Skeletal muscle tissue (tissue), 4 donors: ENCODE results near the gene TYSND1. TPM values are rescaled to one million over a fixed set of nuclear protein-coding genes. Genes with fewer than 3 reads are reported as not detected.

ENCODE experiments used
- H3K27ac ChIP-seq: one replicate; pipeline ENCODE4 v1.7.0; 2013; ENCODE audit warnings: mild to moderate bottlenecking, low read depth, low read length, inconsistent platforms
- H3K27me3 ChIP-seq, 3 donors: one replicate each; pipeline ENCODE4 v1.7.0; 2013; ENCODE audit warnings: low read length in 3 of 3; ENCODE audit not compliant: control insufficient read depth in 3 of 3, insufficient read depth in 3 of 3
- H3K36me3 ChIP-seq, 3 donors: one replicate each; pipeline ENCODE4 v1.7.0; 2013; ENCODE audit warnings: low read length in 3 of 3; ENCODE audit not compliant: control insufficient read depth in 3 of 3, insufficient read depth in 3 of 3
- H3K4me1 ChIP-seq, 3 donors: one replicate each; pipeline ENCODE4 v1.7.0; 2013; ENCODE audit warnings: low read length in 3 of 3, mild to moderate bottlenecking in 3 of 3; ENCODE audit not compliant: control insufficient read depth in 3 of 3, insufficient read depth in 3 of 3
- H3K4me3 ChIP-seq, 3 donors: one replicate each; pipeline ENCODE4 v1.7.0; 2013; ENCODE audit warnings: low read length in 3 of 3
- H3K9ac ChIP-seq, 3 donors: one replicate each; pipeline ENCODE4 v1.7.0; 2013; ENCODE audit warnings: low read length in 3 of 3, mild to moderate bottlenecking in 3 of 3, moderate library complexity in 2 of 3, low read depth in 1 of 3
- H3K9me3 ChIP-seq, 3 donors: one replicate each; pipeline ENCODE4 v1.7.0; 2013; ENCODE audit warnings: low read length in 3 of 3; ENCODE audit not compliant: control insufficient read depth in 3 of 3
- total RNA-seq: library from RNA; depleted of rRNA; stranded (reverse); fragments of >200 nt; gene quantifications from one replicate; pipeline ENCODE4 v1.2.3, GENCODE V29; 2014
- donor health status: Osteomylitis.

Gene TYSND1
- total RNA-seq, 1 donor from 2014 or later = 4.7 TPM

DNA sequence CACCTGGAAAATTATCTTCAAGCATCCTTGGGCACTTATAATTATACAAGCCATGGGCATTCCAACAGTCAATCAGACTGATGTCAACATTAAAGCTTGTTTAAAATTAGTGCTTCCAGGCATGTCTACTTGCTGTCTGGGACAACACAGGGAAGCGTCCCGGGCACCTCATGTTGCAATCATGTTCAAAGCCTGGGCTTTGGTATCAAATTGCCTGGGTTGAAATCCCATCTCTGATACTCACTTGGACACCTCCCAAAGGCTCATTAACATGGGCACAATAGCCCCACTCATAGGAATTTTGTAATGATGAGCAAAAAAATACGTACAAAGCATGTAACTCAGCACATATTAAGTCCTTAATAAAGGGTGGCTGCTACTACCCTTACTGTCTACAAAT lies 28.3 kb downstream of the TYSND1 start:
- no peak overlapping the region for H3K4me3 ChIP-seq
- no peak overlapping the region for H3K9ac ChIP-seq
- H3K27me3 ChIP-seq = no peaks in the 10 kb centered on the region
- H3K9me3 ChIP-seq = no peaks in the 10 kb centered on the region
- H3K4me1 ChIP-seq = peaks cover 0 to 14% (median 14%) of the 10 kb centered on the region in 3 donors
- no peak overlapping the region for H3K27ac ChIP-seq
- peaks cover 39 to 59% (median 43%) of the 10 kb centered on the region in 3 donors for H3K36me3 ChIP-seq

DNA sequence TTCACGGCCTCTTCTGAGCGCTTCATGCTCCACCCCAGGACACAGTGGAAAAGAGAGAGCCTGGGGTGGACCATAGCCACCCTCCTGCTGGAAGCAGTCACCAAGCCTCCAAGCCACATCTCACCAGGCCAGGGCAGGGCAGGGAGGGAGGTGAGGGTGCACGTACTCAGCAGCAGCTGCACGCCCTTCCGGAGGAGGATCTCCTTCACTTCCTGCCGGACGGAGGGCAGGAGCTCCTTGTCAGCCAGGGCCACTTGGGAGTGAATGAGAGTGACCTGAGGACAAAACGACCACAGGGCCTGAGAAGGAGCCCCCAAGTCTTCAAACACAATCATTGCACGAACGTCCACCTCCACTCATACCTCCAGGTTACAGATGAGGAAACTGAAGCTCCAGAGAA lies 28.9 kb downstream of the TYSND1 start:
- Histone ChIP-seq H3K4me3 (no peak overlapping the region), H3K9me3 (no peaks in the 10 kb centered on the region), H3K27ac (no peak overlapping the region), H3K4me1 (peaks cover 0 to 14% (median 14%) of the 10 kb centered on the region in 3 donors), H3K9ac (no peak overlapping the region), H3K36me3 (peaks cover 43 to 61% (median 47%) of the 10 kb centered on the region in 3 donors), H3K27me3 (no peaks in the 10 kb centered on the region)

DNA sequence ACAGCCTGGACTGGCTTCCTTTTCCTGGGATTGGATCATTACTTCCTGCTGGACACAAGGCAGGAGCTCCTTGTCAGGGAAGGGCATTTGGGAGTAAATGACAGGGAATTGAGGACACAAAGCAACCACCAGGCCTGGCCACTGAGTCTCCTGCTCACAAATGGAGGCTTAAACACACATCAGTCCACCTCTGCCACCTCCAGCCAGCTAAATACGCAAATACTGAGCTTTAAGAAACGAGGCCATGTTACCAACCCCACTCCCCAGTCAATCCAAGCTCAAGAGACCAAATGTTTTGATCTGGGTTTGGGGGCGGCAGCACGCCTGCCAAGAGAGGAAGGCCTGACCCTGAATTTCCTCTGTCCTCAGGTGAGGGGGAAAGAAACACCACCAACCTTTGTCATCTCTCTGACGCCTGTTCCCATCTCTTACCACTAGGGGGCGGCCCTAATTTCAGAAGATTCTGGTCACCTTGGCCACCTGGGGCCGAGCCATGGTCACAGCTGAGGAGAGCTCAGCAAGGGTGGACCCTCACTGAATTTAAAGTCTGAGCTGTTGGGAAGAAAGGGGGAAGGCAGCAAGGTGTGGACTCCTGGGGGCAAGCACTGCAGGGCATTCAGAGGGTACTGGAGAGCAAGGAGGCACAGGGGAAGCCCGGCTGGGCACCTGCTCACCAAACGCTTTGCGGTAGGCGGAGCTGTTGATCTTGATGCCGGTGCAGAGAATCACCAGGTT lies 30.4 kb downstream of the TYSND1 start:
- no peaks in the 10 kb centered on the region for H3K27me3 ChIP-seq
- H3K4me1 ChIP-seq = peaks cover 0 to 14% (median 14%) of the 10 kb centered on the region in 3 donors
- H3K9ac ChIP-seq = no peak overlapping the region
- no peak overlapping the region for H3K4me3 ChIP-seq
- no peaks in the 10 kb centered on the region for H3K9me3 ChIP-seq
- no peak overlapping the region for H3K27ac ChIP-seq
- peaks cover 47 to 66% (median 52%) of the 10 kb centered on the region in 3 donors for H3K36me3 ChIP-seq

DNA sequence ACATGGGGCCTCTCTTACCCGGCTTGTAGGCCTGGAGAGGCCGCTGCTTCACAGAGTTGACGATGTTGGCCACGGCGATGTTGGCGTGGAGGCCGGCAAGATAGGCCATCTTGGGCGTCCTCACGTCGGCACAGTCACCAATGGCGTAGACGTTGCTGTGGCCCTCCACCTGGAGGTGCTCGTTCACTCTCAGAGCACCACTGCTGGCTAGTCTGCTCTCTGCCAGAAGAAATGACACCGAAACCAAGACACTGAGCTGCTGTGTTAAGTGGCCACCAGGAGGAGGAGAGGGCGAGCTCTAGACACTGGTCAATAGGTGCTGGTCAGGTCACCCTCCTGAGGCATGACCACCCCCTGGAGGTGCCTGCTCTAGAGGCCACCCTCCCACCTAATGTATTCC lies 31.6 kb downstream of the TYSND1 start:
- H3K4me3 ChIP-seq = no peak overlapping the region
- H3K36me3 ChIP-seq = peaks cover 45 to 57% (median 46%) of the 10 kb centered on the region in 3 donors
- no peaks in the 10 kb centered on the region for H3K9me3 ChIP-seq
- H3K9ac ChIP-seq = no peak overlapping the region
- H3K27me3 ChIP-seq = no peaks in the 10 kb centered on the region
- peaks cover 0 to 14% (median 14%) of the 10 kb centered on the region in 3 donors for H3K4me1 ChIP-seq
- H3K27ac ChIP-seq = no peak overlapping the region

DNA sequence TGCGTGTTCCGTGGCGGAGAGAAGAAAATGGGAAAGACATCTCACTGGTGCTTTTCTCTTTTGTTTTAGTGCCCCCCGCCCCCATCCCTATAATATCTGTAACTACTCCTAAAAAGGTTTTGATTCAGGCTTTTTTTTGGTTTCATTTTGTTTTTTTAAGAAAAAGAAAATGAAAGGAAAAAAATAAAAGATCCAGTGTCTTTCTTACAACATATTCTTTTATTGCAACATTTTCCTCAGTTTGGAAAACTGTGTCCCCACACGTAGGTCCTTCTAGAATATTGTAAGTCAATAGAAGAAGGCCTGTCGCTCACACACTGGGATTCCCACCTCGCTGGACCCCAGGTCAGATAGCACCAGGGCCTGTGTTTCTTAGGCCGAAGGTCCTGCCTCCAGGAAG lies 34.4 kb downstream of the TYSND1 start:
- Histone ChIP-seq H3K9ac (no peak overlapping the region), H3K9me3 (no peaks in the 10 kb centered on the region), H3K27ac (no peak overlapping the region), H3K27me3 (no peaks in the 10 kb centered on the region), H3K36me3 (peaks cover 39 to 49% (median 42%) of the 10 kb centered on the region in 3 donors), H3K4me1 (peaks cover 0 to 4% (median 3%) of the 10 kb centered on the region in 3 donors), H3K4me3 (no peak overlapping the region)

DNA sequence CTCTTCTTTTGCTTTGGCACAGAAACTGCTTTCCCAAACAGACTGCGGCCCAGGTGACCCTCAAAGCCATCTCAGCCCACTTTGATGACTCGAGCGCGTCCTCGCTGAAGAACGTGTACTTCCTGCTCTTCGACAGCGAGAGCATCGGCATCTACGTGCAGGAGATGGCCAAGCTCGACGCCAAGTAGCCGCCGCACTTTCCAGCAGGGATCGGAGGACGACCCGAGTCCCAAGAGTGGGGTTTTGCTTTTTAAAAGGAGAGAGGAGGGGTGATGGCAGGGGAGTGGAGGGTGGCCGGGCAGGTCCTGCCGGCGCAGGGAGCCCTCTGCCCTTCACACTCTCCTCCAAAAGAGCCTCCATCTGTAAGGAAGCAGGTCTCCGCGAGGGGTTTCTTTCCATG lies 35.0 kb downstream of the TYSND1 start:
- H3K36me3 ChIP-seq = peaks cover 35 to 46% (median 39%) of the 10 kb centered on the region in 3 donors
- no peaks in the 10 kb centered on the region for H3K27me3 ChIP-seq
- H3K27ac ChIP-seq = no peak overlapping the region
- H3K4me1 ChIP-seq = peaks cover 0 to 3% (median 3%) of the 10 kb centered on the region in 3 donors
- H3K9me3 ChIP-seq = no peaks in the 10 kb centered on the region
- no peak overlapping the region for H3K4me3 ChIP-seq
- no peak overlapping the region for H3K9ac ChIP-seq

DNA sequence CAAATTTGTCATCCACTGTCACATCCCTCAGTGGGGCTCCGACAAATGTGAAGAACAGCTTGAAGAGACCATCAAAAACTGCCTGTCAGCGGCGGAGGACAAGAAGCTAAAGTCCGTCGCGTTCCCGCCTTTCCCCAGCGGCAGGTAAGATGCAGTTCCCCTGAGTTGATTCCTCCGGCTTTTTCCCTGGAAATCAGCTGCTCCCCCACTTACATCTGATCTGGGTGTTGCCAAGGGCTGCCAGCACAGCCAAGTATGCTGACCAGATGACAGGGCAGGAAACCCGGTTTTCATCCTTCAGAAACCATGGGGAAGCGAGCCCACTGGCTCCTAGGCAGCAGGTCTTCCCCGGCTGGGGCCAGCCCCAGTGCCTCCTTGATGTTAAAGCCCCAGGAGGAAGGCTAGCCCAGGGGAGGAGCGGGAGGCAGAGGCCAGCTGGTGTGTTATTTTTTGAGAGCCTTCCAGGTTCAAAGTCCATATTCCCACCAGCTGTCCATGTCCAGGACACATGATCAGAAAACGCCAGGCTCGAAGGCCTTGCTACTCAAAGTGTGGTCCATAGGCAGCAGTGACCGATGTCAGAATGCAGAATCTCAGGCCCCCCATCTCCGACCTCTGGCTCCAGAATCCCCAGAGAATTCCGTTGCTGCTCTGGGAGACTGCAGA lies 37.3 kb downstream of the TYSND1 start:
- H3K36me3 ChIP-seq = peaks cover 28 to 40% (median 37%) of the 10 kb centered on the region in 3 donors

DNA sequence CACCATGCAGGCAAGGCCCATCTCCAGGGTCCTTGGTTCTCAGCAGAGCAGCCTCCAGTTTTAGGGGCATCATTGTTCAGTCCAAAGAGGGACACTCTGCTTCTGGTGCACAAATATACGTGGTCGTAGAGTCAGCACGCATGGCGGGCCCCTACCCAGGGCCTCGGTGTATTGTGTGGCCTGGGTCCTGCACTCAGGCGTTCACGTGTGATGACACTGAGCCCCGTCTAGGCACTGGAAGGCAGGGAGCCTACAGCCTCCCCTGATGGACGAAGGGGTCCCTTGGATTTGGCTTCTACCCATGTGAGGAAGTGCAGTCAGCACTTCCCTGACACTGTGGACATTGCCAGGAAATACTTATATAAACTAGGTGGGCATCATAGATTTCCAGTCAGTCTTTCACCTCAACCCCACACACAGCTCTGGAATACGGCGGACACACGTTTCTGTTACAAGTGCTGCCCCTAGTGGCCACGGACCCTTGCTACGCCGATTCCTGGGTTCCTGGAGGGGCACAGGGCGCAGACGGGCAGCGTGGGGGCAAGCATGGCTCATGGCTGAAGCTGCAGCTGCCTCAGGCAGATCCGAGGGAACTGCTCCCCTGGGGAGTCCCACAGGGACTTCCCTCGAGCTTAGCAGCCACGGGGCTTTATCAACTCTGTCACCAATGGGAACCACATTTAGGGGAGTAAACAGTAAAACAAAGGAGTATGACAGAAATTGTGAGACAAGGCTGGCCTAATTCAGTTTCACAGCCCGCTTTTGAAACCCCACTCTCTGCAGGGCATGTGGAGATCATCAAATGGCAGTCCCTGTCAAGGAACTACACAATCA lies 39.3 kb downstream of the TYSND1 start:
- Histone ChIP-seq H3K4me1 (no peaks in the 10 kb centered on the region), H3K27me3 (no peaks in the 10 kb centered on the region), H3K9ac (no peak overlapping the region), H3K4me3 (no peak overlapping the region), H3K27ac (no peak overlapping the region), H3K9me3 (no peaks in the 10 kb centered on the region), H3K36me3 (peaks cover 14 to 23% (median 20%) of the 10 kb centered on the region in 3 donors)

More for the DNA sequence above, 37.3 kb downstream of the TYSND1 start:
- Histone ChIP-seq H3K27me3 (no peaks in the 10 kb centered on the region), H3K27ac (no peak overlapping the region), H3K4me3 (no peak overlapping the region), H3K9ac (no peak overlapping the region), H3K9me3 (no peaks in the 10 kb centered on the region), H3K4me1 (no peaks in the 10 kb centered on the region)

DNA sequence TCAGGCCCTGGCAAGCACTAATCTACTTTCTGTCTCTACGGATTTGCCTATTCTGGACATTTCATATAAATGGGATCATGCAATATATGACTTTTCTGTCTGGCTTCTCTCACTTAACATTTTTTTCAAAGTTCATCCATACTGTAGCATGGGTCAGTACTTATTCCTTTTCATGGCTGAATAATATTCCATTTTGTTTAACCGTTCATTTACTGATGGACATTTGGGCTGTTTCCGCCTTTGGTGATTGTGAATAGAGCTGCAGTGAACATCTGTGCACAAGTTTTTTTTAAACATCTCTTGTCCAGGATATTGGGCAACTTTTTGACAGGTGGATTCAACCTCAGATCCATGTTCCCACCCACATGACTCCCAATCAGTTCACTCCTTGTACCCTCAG lies 44.8 kb downstream of the TYSND1 start:
- Histone ChIP-seq H3K27ac (no peak overlapping the region), H3K4me1 (peaks cover 0 to 3% (median 0%) of the 10 kb centered on the region in 3 donors), H3K4me3 (no peak overlapping the region), H3K9me3 (no peaks in the 10 kb centered on the region), H3K36me3 (peaks cover 10 to 18% (median 12%) of the 10 kb centered on the region in 3 donors), H3K27me3 (no peaks in the 10 kb centered on the region), H3K9ac (no peak overlapping the region)
